Activated CD4-positive, alpha-beta T cell treated with anti-CD3 and anti-CD28 coated beads for 1 hour (primary cell): ENCODE measurements around the gene NPIPB6.

ENCODE experiments used
- DNase-seq: peaks from one replicate; pipeline ENCODE4 v3.0.0-alpha.2; 2020

Gene NPIPB6

GRCh38 chr16:28321700-28322411 is 41.5 kb downstream of the NPIPB6 start:
- no peak for DNase-seq

GRCh38 chr16:28320741-28321140 is 42.6 kb downstream of the NPIPB6 start:
- DNase-seq, result no peak

DNA sequence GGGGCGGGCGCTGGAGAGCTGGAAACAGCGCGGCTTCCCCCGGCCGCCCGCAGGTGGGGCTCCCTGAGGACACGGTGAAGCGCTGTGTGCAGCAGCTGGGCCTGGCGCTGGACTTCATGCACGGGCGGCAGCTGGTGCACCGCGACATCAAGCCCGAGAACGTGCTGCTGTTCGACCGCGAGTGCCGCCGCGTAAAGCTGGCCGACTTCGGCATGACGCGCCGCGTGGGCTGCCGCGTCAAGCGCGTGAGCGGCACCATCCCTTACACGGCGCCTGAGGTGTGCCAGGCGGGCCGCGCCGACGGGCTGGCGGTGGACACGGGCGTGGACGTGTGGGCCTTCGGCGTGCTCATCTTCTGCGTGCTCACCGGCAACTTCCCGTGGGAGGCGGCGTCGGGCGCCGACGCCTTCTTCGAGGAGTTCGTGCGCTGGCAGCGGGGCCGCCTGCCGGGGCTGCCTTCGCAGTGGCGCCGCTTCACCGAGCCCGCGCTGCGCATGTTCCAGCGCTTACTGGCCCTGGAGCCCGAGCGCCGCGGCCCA is 43.2 kb downstream of the NPIPB6 start:
- DNase-seq, result no peak

GRCh38 chr16:28319476-28320022 is 43.8 kb downstream of the NPIPB6 start:
- DNase-seq, result no peak

- no peak for DNase-seq
Measured at GRCh38 chr16:28318042-28318744, 45.1 kb downstream of the NPIPB6 start.

GRCh38 chr16:28317040-28317880 is 46.0 kb downstream of the NPIPB6 start:
- peak; percentile 62 for DNase-seq

DNA sequence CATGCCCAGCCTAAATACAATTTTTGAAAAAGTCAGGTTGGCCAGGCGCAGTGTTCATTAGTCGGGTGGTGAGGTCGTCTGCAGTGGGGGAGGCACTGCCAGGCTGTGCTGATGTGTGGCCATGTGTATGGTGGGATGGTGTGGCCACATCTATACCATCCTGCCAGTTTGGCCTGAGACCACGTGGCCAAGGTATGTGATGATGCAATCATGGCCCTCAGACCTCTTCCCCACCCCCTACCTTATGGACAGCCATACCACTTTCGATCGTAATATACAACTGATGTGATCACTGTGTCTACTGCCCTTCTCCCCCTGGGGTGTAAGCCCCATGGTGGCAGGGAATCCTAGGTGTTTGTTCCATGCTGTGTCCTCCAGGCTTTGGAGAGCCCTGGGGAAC is 47.3 kb downstream of the NPIPB6 start:
- no peak for DNase-seq

DNA sequence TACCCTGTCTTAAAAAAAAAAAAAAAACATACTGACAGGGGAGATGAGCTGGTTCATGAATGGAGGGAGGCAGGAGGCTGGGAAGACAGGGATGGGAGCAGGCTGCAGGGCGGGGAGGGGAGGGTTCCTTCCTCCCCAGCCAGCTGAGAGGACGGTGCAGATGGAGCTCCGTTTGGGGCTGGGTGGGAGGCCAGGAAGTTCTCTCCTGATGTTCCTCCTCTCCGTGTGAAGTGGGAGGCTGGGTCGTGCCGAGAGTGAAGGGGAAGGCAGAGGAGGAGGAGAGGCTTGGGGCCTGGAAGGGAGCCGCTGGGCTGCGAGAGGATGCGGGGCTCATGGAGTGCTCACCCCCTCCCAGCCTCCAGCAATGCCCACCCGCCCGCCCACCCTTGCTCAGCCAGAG is 49.7 kb downstream of the NPIPB6 start:
- DNase-seq, result no peak

- DNase-seq, result no peak
Measured at GRCh38 chr16:28312327-28312726, 51.0 kb downstream of the NPIPB6 start.

- DNase-seq, result no peak
Measured at GRCh38 chr16:28311913-28312312, 51.4 kb downstream of the NPIPB6 start.

- DNase-seq, result no peak
Measured at GRCh38 chr16:28311413-28311812, 51.9 kb downstream of the NPIPB6 start.

DNA sequence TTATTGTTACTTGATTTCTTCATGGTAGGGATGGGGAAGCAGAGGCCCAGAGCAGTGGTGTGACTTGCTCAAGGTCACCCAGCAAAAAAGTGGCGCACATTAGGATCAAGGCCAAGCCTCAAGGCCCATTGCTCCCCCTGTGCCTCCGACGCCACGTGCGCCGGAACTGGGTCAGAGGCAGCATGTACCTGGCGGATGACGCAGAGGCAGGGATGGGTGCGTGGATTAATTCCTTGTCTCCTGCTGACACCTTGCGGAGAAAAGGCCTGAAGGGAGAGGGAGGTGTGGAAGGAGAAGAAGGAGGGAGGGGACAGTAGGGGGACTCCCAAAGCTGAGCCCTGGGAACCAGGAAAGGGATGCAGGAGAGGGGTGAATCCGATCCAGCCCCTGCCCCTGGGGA is 52.5 kb downstream of the NPIPB6 start:
- DNase-seq, result no peak

- peak; percentile 70 for DNase-seq
Measured at GRCh38 chr16:28309811-28310311, 53.4 kb downstream of the NPIPB6 start.

- no peak for DNase-seq
Measured at GRCh38 chr16:28308794-28309584, 54.3 kb downstream of the NPIPB6 start.

DNA sequence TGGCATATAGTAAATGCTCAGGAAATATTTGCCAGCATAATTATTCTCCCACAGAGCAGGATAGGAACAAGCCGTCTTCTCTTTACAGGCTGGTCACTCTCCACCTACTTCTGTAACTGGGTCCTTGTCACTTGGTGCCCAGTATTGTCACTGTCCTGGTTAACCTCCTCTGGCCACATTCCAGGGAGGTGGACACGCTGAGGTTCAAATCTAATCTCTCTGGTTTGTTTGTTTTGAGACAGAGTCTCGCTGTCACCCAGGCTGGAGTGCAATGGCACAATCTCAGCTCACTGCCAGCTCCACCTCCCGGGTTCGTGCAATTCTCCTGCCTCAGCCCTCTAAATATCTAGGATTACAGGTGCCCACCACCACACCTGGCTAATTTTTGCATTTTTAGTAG is 55.4 kb downstream of the NPIPB6 start:
- DNase-seq, result no peak

DNA sequence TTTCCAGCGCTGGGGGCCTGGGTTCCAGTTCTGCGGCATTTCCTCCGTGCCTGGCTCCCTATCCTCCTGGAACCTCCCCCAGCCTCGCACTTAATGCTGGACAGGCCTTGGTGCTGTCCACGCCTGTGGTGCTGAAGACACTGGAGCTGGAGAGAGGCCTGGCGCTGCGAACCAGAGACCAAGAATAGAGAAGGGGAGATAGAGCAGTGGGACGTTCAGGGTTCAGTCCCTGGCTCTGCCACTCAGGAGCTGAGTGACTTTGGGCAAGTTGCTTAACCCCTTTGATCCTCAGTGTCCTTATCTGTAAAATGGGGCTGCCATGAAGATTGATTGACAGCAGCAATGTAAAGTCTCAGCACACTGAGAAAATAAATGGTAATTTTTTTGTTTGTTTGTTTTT is 59.1 kb downstream of the NPIPB6 start:
- DNase-seq, result no peak

DNA sequence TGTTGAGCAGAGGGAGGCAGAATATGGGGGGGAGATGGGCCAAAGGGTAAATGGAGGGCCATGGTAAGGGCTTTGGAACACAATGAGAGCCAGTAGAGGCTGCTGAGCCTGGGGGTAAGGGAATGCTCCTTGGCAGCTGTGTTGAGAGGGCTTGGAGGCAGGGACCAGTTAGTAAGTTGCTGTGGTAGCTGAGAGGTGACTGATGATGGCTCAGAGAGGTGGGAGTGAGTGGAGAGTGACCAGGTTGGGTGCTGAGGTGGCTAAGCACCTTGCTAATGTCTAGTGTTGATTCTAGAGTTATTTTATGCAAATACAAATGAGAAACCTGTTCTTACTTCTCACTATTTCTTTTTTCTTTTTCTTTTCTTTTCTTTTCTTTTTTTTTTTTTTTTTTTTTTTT is 60.2 kb downstream of the NPIPB6 start:
- no peak for DNase-seq

DNA sequence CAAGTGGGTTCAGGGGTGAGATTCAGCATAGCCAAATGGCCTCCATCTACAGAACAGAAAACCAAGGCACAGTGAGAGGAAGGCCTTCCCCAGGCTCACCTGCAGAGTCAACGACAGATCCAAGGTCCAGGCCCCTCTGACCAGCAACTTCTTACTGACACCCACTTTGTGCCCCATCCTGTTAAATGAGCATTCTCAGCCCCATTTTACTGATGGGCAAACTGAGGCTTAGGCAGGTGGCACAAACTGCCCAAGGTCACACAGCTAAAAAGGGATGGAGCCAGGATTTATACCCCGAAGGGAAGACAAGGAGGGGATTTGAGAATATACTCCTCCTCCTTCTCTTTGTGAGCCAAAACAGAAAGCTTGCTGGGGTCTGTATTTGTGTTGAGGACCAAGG is 61.7 kb downstream of the NPIPB6 start:
- no peak for DNase-seq

- no peak for DNase-seq
Measured at GRCh38 chr16:28301154-28301553, 62.2 kb downstream of the NPIPB6 start.

GRCh38 chr16:28300327-28300726 is 63.0 kb downstream of the NPIPB6 start:
- no peak for DNase-seq

GRCh38 chr16:28298511-28298878 is 64.8 kb downstream of the NPIPB6 start:
- no peak for DNase-seq
